Transverse colon (tissue), 4 donors: Measurements from ENCODE around the gene FHOD1. TPM values are rescaled to one million over a fixed set of nuclear protein-coding genes. Genes with fewer than 3 reads are reported as not detected.

ENCODE experiments used
- DNase-seq: peaks from one replicate; pipeline ENCODE4 v3.0.0-alpha.2; 2019
- H3K27ac ChIP-seq, 4 donors: fragments of 200-600 bp; sonication (generic); 2 replicates each; pipeline ENCODE4 v1.5.1; 2016 to 2018; ENCODE audit warnings: inconsistent platforms in 4 of 4
- H3K27me3 ChIP-seq: fragments of 200-600 bp; sonication (generic); 2 replicates; pipeline ENCODE4 v1.5.1; 2017; ENCODE audit warnings: inconsistent platforms
- H3K36me3 ChIP-seq, 4 donors: fragments of 200-600 bp; sonication (generic); 2 replicates each; pipeline ENCODE4 v1.5.1; 2017 to 2019; ENCODE audit warnings: inconsistent platforms in 4 of 4
- H3K4me1 ChIP-seq, 4 donors: fragments of 200-600 bp; sonication (generic); 2 replicates each; pipeline ENCODE4 v1.5.1; 2017 to 2020; ENCODE audit warnings: inconsistent platforms in 4 of 4
- H3K4me3 ChIP-seq, 4 donors: fragments of 200-600 bp; sonication (generic); 1 replicate in 1 of 4; 2 replicates in 3 of 4; pipeline versions ENCODE4 v1.5.1 to v1.6.1; 2017 to 2019; ENCODE audit warnings: inconsistent platforms in 4 of 4
- H3K9me3 ChIP-seq, 2 donors: fragments of 200-600 bp; sonication (generic); 2 replicates each; pipeline ENCODE4 v1.5.1; 2017 to 2019; ENCODE audit warnings: inconsistent platforms in 2 of 2
- CTCF ChIP-seq, 5 experiments: fragments of 200-600 bp in 3 of 5; fragments of 450-650 bp in 2 of 5; sonication (generic) in 3 of 5; IDR thresholded peaks; 1 replicate in 2 of 5; 2 replicates in 3 of 5; pipeline ENCODE4 v1.5.1; 2016 to 2017; ENCODE audit warnings: antibody characterized with exemption in 5 of 5, inconsistent platforms in 3 of 5, mild to moderate bottlenecking in 2 of 5, moderate library complexity in 1 of 5
- EP300 ChIP-seq: sonication (generic); formaldehyde crosslinking; IDR thresholded peaks from one replicate; pipeline ENCODE4 v1.6.1; 2017; ENCODE audit warnings: antibody characterized with exemption, low read depth
- POLR2A ChIP-seq: fragments of 450-650 bp; IDR thresholded peaks from one replicate; pipeline ENCODE4 v1.6.1; 2016; ENCODE audit warnings: antibody characterized with exemption, mild to moderate bottlenecking, moderate library complexity
- POLR2AphosphoS5 ChIP-seq, 3 donors: sonication (generic); formaldehyde crosslinking; IDR thresholded peaks; one replicate each; pipeline ENCODE4 v1.6.1; 2016; ENCODE audit warnings: antibody characterized with exemption in 3 of 3
- WGBS, 2 donors: methylation state at CpG; one replicate each; pipeline ENCODE4 v1.1.5; 2018; ENCODE audit warnings: low coverage in 1 of 2; 5-methylcytosine and 5-hydroxymethylcytosine counted together
- in situ Hi-C, 4 donors: fragments of 200-750 bp; cut with MboI; loops; one replicate each; pipeline versions ENCODE4 v1.15.0 to v1.15.1; 2017; ENCODE audit warnings: low sequenced_read_pairs in 3 of 4, low pct_ligation_motif_present in 1 of 4, low pct_unique_long_range_greater_than_20kb in 1 of 4
- intact Hi-C: fragments of 100-400 bp; cut with DNase I; formaldehyde crosslinking; loops from one replicate; pipeline ENCODE4 v1.15.1; 2023; ENCODE audit warnings: low total_unique reads
- total RNA-seq, 4 donors: library from RNA; depleted of rRNA; stranded (reverse); fragments of >200 nt; gene quantifications; one replicate each; pipeline ENCODE4 v1.1.0, GENCODE V29; 2016

The FHOD1 gene
- total RNA-seq, 4 donors from 2014 or later: 25.1 to 177 (median 33.6) TPM

GRCh38 chr16:67291461-67291860 is 44.2 kb upstream of the FHOD1 start:
- 85 to 100% methylated on average over 3 to 7 of the region's 7 CpGs for WGBS, 2 donors

GRCh38 chr16:67287960-67288359 is 40.7 kb upstream of the FHOD1 start:
- no peak overlapping the region for H3K27ac ChIP-seq
- no peaks in the 10 kb centered on the region for H3K4me1 ChIP-seq
- no peaks in the 10 kb centered on the region for H3K27me3 ChIP-seq
- intact Hi-C loops (no loop called here), in situ Hi-C loops (loop anchor here in 1 of 4 donors (25.0 kb wide), 1 partner anchor 99 kb away; the partner anchor contains the start of gene TPPP3)
- no peak for DNase-seq
- TF ChIP-seq POLR2AphosphoS5 (IDR thresholded peaks at IDR 0.05) (no peak), POLR2A (no peak), EP300 (no peak), CTCF (IDR thresholded peaks at IDR 0.05) (no peak)
- 97% methylated on average over 14 of the region's 14 CpGs; no CpG with 5 or more reads in 1 of the 2 donors for WGBS, 2 donors
- no peaks in the 10 kb centered on the region for H3K9me3 ChIP-seq
- H3K36me3 ChIP-seq: no peaks in the 10 kb centered on the region
- no peak overlapping the region for H3K4me3 ChIP-seq

More at GRCh38 chr16:67291461-67291860, 44.2 kb upstream of the FHOD1 start:
- intact Hi-C loops (no loop called here), in situ Hi-C loops (loop anchor here in 1 of 4 donors (25.0 kb wide), 1 partner anchor 96 kb away; the partner anchor contains the start of gene TPPP3)
- no peaks in the 10 kb centered on the region for H3K4me1 ChIP-seq
- no peak for DNase-seq
- H3K27ac ChIP-seq: no peak overlapping the region
- no peak overlapping the region for H3K4me3 ChIP-seq
- H3K9me3 ChIP-seq: no peaks in the 10 kb centered on the region
- no peaks in the 10 kb centered on the region for H3K27me3 ChIP-seq
- H3K36me3 ChIP-seq: no peaks in the 10 kb centered on the region
- TF ChIP-seq POLR2A: no peak
- no peak for TF ChIP-seq POLR2AphosphoS5 (IDR thresholded peaks at IDR 0.05)
- no peak for TF ChIP-seq CTCF (IDR thresholded peaks at IDR 0.05)
- TF ChIP-seq EP300: no peak

DNA sequence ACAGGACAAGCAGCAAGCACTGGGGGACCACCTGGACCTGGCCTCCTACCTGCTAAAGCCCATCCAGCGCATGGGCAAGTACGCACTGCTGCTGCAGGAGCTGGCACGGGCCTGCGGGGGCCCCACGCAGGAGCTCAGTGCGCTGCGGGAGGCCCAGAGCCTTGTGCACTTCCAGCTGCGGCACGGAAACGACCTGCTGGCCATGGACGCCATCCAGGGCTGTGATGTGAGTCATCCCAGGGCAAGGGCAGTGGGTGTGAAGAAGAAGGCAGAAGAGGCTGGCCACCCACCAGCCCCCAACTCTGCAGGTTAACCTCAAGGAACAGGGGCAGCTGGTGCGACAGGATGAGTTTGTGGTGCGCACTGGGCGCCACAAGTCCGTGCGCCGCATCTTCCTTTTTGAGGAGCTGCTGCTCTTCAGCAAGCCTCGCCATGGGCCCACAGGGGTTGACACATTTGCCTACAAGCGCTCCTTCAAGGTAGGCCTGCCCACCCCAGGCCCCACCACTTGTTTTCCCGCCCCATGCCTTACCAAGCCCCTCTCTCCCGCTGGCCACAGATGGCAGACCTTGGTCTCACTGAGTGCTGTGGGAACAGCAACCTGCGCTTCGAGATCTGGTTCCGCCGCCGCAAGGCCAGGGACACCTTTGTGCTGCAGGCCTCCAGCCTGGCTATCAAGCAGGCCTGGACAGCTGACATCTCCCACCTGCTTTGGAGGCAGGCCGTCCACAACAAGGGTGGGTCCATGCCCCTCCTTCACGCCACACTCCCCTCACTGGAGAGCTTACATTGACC is 39.4 kb upstream of the FHOD1 start:
- Histone ChIP-seq H3K36me3 (no peaks in the 10 kb centered on the region), H3K27ac (no peak overlapping the region), H3K9me3 (no peaks in the 10 kb centered on the region), H3K4me3 (no peak overlapping the region), H3K27me3 (no peaks in the 10 kb centered on the region), H3K4me1 (no peaks in the 10 kb centered on the region)
- in situ Hi-C loops (loop anchor here in 1 of 4 donors (25.0 kb wide), 1 partner anchor 101 kb away; the partner anchor contains the start of gene TPPP3), intact Hi-C loops (no loop called here)
- no peak for DNase-seq
- 80 to 88% methylated on average over 1 to 26 of the region's 28 CpGs for WGBS, 2 donors
- TF ChIP-seq EP300 (no peak), POLR2A (no peak), CTCF (IDR thresholded peaks at IDR 0.05) (no peak), POLR2AphosphoS5 (IDR thresholded peaks at IDR 0.05) (no peak)

DNA sequence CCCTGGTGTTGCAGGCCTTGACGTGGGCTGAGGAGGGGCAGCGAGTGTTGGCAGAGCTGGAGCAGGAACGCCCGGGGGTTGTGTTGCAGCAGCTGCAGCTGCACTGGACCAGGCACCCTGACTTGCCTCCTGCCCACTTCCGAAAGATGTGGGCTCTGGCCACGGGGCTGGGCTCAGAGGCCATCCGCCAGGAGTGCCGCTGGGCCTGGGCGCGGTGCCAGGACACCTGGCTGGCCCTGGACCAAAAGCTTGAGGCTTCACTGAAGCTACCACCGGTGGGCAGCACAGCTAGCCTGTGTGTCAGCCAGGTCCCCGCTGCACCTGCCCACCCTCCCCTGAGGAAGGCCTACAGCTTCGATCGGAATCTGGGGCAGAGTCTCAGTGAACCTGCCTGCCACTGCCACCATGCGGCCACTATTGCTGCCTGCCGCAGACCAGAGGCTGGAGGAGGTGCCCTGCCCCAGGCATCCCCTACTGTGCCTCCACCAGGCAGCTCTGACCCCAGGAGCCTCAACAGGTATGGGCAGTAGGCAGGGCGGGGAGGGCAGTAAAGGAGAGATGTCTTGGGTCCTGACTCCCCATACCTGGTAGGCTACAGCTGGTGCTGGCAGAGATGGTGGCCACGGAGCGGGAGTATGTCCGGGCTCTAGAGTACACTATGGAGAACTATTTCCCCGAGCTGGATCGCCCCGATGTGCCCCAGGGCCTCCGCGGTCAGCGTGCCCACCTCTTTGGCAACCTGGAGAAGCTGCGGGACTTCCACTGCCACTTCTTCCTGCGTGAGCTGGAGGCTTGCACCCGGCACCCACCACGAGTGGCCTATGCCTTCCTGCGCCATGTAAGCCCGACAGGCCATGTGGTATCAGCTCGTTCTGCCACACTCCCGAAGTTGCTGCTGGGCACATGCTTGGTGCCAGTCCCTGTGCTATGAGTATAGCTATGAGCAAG is 37.7 kb upstream of the FHOD1 start:
- in situ Hi-C loops (loop anchor here in 1 of 4 donors (25.0 kb wide), 1 partner anchor 102 kb away; the partner anchor contains the start of gene TPPP3), intact Hi-C loops (loop anchor here (5.0 kb wide), 1 partner anchor 112 kb away; no protein-coding TSS in a partner anchor)
- Histone ChIP-seq H3K9me3 (no peaks in the 10 kb centered on the region), H3K27me3 (no peaks in the 10 kb centered on the region), H3K4me1 (no peaks in the 10 kb centered on the region), H3K4me3 (no peak overlapping the region), H3K27ac (no peak overlapping the region), H3K36me3 (no peaks in the 10 kb centered on the region)
- WGBS, 2 donors: 73 to 100% methylated on average over 1 to 32 of the region's 34 CpGs
- TF ChIP-seq POLR2AphosphoS5 (IDR thresholded peaks at IDR 0.05) (no peak), CTCF (IDR thresholded peaks at IDR 0.05) (peak in 4 of 5 experiments; percentile 41 to 61 (median 44))
- DNase-seq: peak; percentile 49
